SK-N-SH (cell line): Measurements from ENCODE around the gene WIPF3. TPM values are rescaled to one million over a fixed set of nuclear protein-coding genes. Genes with fewer than 3 reads are reported as not detected.

Experiments used
- CTCF ChIA-PET: fragments of 300-600, 350-600 bp; formaldehyde crosslinking; extraction: SDS; loops from one replicate; lab custom pipeline; 2021; lab: Yijun Ruan, JAX
- POLR2A ChIA-PET: fragments of 350-600 bp; sonication (Branson Sonifier 250); formaldehyde crosslinking; extraction: SDS; loops from one replicate; lab custom pipeline; 2020; ENCODE audit warnings: antibody characterized with exemption, inconsistent platforms; lab: Yijun Ruan, JAX
- DNase-seq: peaks from one replicate; pipeline ENCODE4 v3.0.0; 2012
- H2AFZ ChIP-seq: fragments of 200-600 bp; sonication (generic); 2 replicates; pipeline ENCODE4 v1.8.1; 2016; ENCODE audit warnings: antibody characterized with exemption, mild to moderate bottlenecking, low read depth
- H3F3A ChIP-seq: fragments of 200-600 bp; sonication (generic); replicated peaks from 2 replicates; pipeline ENCODE3; 2016; ENCODE audit warnings: antibody characterized with exemption, mild to moderate bottlenecking; ENCODE audit not compliant: insufficient read depth
- H3K27ac ChIP-seq, 2 experiments: fragments of 200-500 bp in 1 of 2; fragments of 200-600 bp in 1 of 2; sonication (Bioruptor generic) in 1 of 2; sonication (generic), shearing (Covaris generic) in 1 of 2; 2 replicates each; pipeline versions ENCODE4 v1.5.1 to v1.6.1; 2014 to 2016; ENCODE audit warnings: low read depth in 2 of 2, inconsistent platforms in 1 of 2, low read length in 1 of 2, mild to moderate bottlenecking in 1 of 2, mixed read lengths in 1 of 2
- H3K27me3 ChIP-seq: fragments of 200-600 bp; sonication (generic), shearing (Covaris generic); 2 replicates; pipeline ENCODE4 v1.6.1; 2016; ENCODE audit warnings: mixed run types; ENCODE audit not compliant: insufficient read depth
- H3K36me3 ChIP-seq, 2 experiments: fragments of 200-500 bp in 1 of 2; fragments of 200-600 bp in 1 of 2; sonication (Bioruptor generic) in 1 of 2; sonication (generic) in 1 of 2; replicated peaks in 1 of 2; 2 replicates each; pipeline versions ENCODE3 to v1.5.1; 2014 to 2016; ENCODE audit warnings: low read length in 1 of 2, mild to moderate bottlenecking in 1 of 2; ENCODE audit not compliant: insufficient read depth in 2 of 2, control insufficient read depth in 1 of 2
- H3K4me1 ChIP-seq, 2 experiments: fragments of 200-500 bp in 1 of 2; fragments of 200-600 bp in 1 of 2; sonication (Bioruptor generic) in 1 of 2; sonication (generic), shearing (Covaris generic) in 1 of 2; 2 replicates each; pipeline versions ENCODE4 v1.5.1 to v1.6.1; 2014 to 2016; ENCODE audit warnings: low read depth in 1 of 2, low read length in 1 of 2, mixed run types in 1 of 2; ENCODE audit not compliant: insufficient read depth in 2 of 2, control insufficient read depth in 1 of 2
- H3K4me2 ChIP-seq: fragments of 200-600 bp; sonication (generic), shearing (Covaris generic); 2 replicates; pipeline ENCODE4 v1.6.1; 2017; ENCODE audit warnings: mixed run types
- H3K4me3 ChIP-seq, 2 experiments: fragments of 200-500 bp in 1 of 2; fragments of 200-600 bp in 1 of 2; sonication (Bioruptor generic) in 1 of 2; sonication (generic), shearing (Covaris generic) in 1 of 2; 2 replicates each; pipeline versions ENCODE4 v1.5.1 to v1.8.1; 2014 to 2016; ENCODE audit warnings: low read depth in 2 of 2, inconsistent platforms in 1 of 2, low read length in 1 of 2, mild to moderate bottlenecking in 1 of 2, mixed read lengths in 1 of 2, moderate library complexity in 1 of 2
- H3K79me2 ChIP-seq: fragments of 200-600 bp; sonication (generic); 2 replicates; pipeline ENCODE4 v1.8.1; 2017; ENCODE audit warnings: mild to moderate bottlenecking; ENCODE audit not compliant: insufficient read depth
- H3K9ac ChIP-seq: fragments of 200-600 bp; sonication (generic); 2 replicates; pipeline ENCODE4 v1.6.1; 2017; ENCODE audit warnings: mixed run types
- H3K9me2 ChIP-seq: fragments of 200-600 bp; sonication (generic); 2 replicates; pipeline ENCODE4 v1.6.1; 2017; ENCODE audit warnings: mixed run types
- H3K9me3 ChIP-seq: fragments of 200-600 bp; sonication (generic); 2 replicates; pipeline ENCODE4 v1.6.1; 2017; ENCODE audit warnings: mixed run types, mild to moderate bottlenecking, moderate library complexity
- H4K20me1 ChIP-seq: fragments of 200-600 bp; sonication (generic); 2 replicates; pipeline ENCODE4 v1.6.1; 2017; ENCODE audit warnings: mild to moderate bottlenecking, mixed run types; ENCODE audit not compliant: insufficient read depth
- CHD2 ChIP-seq: fragments of 150-350 bp; IDR thresholded peaks from 2 replicates; pipeline ENCODE4 v1.6.1; 2018; ENCODE audit warnings: low read length; ENCODE audit not compliant: partially characterized antibody
- EP300 ChIP-seq, 2 experiments: IDR thresholded peaks; 2 replicates each; pipeline versions ENCODE4 v1.4.0 to v1.6.1; 2012; ENCODE audit warnings: borderline replicate concordance in 1 of 2, low read depth in 1 of 2, low read length in 1 of 2
- EZH2phosphoT487 ChIP-seq: fragments of 200-600 bp; sonication (generic); IDR thresholded peaks from 2 replicates; pipeline ENCODE4 v1.6.1; 2017; ENCODE audit warnings: low read depth, mixed run types, mild to moderate bottlenecking, antibody characterized with exemption, moderate library complexity, borderline replicate concordance
- FOXJ3 ChIP-seq: sonication (generic); formaldehyde crosslinking; IDR thresholded peaks from 2 replicates; pipeline ENCODE4 v1.5.1; 2020; ENCODE audit warnings: mild to moderate bottlenecking, missing genetic modification reagents
- FOXM1 ChIP-seq: IDR thresholded peaks from 2 replicates; pipeline ENCODE4 v1.4.0; 2012; ENCODE audit warnings: low read depth, mild to moderate bottlenecking
- GABPA ChIP-seq: IDR thresholded peaks from 2 replicates; pipeline ENCODE4 v1.4.0; 2012; ENCODE audit warnings: low read depth, mild to moderate bottlenecking
- JUND ChIP-seq: IDR thresholded peaks from 2 replicates; pipeline ENCODE4 v1.4.0; 2012
- NFIC ChIP-seq: IDR thresholded peaks from 2 replicates; pipeline ENCODE4 v1.4.0; 2012; ENCODE audit warnings: borderline replicate concordance
- NRF1 ChIP-seq: IDR thresholded peaks from 2 replicates; pipeline ENCODE4 v1.6.1; 2012; ENCODE audit warnings: low read depth, mild to moderate bottlenecking, low read length
- POLR2AphosphoS5 ChIP-seq: IDR thresholded peaks from 2 replicates; pipeline ENCODE4 v1.6.1; 2012; ENCODE audit warnings: low read depth, low read length
- SIN3A ChIP-seq: IDR thresholded peaks from 2 replicates; pipeline ENCODE4 v1.6.1; 2012; ENCODE audit warnings: low read depth, mild to moderate bottlenecking, low read length, moderate library complexity, borderline replicate concordance
- TAF1 ChIP-seq: IDR thresholded peaks from 2 replicates; pipeline ENCODE4 v1.6.1; 2012; ENCODE audit warnings: low read depth, mild to moderate bottlenecking, low read length, moderate library complexity, borderline replicate concordance
- TCF12 ChIP-seq: IDR thresholded peaks from 2 replicates; pipeline ENCODE4 v1.4.0; 2012
- TEAD4 ChIP-seq: IDR thresholded peaks from 2 replicates; pipeline ENCODE4 v1.4.0; 2012; ENCODE audit warnings: mild to moderate bottlenecking, borderline replicate concordance; ENCODE audit not compliant: insufficient read depth
- WGBS: methylation state at CpG from one replicate; pipeline ENCODE4 v1.1.6; 2017; ENCODE audit warnings: low lambda C conversion rate; 5-methylcytosine and 5-hydroxymethylcytosine counted together
- polyA plus RNA-seq, 3 experiments: library from polyadenylated mRNA; depleted of rRNA; stranded (reverse); fragments of >200 nt; gene quantifications; 2 replicates each; pipeline ENCODE4 v1.2.3, GENCODE V29; 2012
- TF ChIP-seq, protein P1 (sequence below): fragments of 150-350 bp; IDR thresholded peaks from 2 replicates; pipeline ENCODE4 v1.6.1; 2017; ENCODE audit warnings: antibody characterized with exemption, low read length, low read depth, borderline replicate concordance
- TF ChIP-seq, protein P2 (sequence below): IDR thresholded peaks from 2 replicates; pipeline ENCODE4 v1.6.1; 2012; ENCODE audit warnings: mild to moderate bottlenecking, low read depth, low read length, moderate library complexity
- TF ChIP-seq, protein P3 (sequence below): IDR thresholded peaks from 2 replicates; pipeline ENCODE4 v1.4.0; 2012; ENCODE audit warnings: low read depth
- TF ChIP-seq, protein P4 (sequence below): IDR thresholded peaks from 2 replicates; pipeline ENCODE4; 2012

The WIPF3 gene
- polyA plus RNA-seq, 1 of the 3 experiments (the other 2 are of a cell fraction), result 0.02 TPM

DNA sequence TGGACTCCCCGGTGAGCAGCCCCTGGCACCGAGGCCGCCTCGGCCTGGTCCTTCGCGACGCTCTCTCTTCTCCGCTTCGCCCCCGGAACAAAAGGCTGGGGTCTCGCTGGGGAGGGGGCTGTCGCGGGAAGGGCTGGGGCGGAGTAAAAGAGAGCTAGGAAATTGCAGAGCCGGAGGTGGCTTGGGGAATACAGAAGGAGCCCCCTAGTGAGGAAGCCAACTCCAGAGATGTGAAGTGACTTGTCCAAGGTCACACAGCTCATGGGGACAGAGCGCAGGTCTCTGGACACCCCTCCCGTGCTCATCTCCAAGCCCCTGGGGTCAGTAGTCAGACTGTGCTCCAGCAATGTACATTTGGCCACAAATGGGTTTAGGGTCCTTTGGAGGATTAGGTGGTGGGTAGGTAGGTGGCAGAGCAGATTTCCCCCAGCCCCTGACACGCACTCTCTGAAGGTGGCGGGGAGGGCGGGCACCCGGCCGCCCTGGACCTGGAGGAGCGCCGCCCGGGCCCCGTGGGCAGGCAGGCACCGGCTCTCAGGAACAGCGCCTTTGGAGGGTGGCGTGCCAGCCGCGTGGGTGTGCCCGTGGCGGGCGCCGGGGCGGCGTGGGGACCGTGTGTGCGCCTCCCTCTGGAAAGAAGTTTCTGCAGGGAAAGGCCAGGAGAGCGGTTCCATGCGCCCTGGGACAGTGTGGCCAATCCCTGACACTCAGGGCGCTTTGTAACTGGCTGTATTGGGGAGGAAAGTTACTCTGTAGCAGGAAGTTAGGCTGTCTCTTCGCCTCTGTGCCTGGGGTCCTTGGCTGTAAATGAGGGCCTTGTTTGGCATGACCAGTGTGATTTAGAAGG lies 910 bp downstream of the WIPF3 start:
- Histone ChIP-seq H3K27me3 (peaks cover 64% of the 10 kb centered on the region), H3K4me1 (peaks cover 0 to 4% of the 10 kb centered on the region in 2 experiments; a peak in 1 of 4 replicates), H4K20me1 (no peaks in the 10 kb centered on the region), H3K9me2 (no peaks in the 10 kb centered on the region), H3K9me3 (no peaks in the 10 kb centered on the region), H3K4me3 (peak overlapping the region; percentile 38 to 55; a peak in 3 of 4 replicates), H3K4me2 (peak overlapping the region; percentile 73; the same call in 1 of the 2 replicates), H2AFZ (no peak overlapping the region), H3K9ac (no peak overlapping the region), H3K27ac (no peak overlapping the region), H3K79me2 (no peaks in the 10 kb centered on the region), H3F3A (no peaks in the 10 kb centered on the region), H3K36me3 (no peaks in the 10 kb centered on the region)
- DNase-seq, result peak; percentile 55
- ChIA-PET CTCF (interaction anchor here (1.1 to 1.5 kb wide), 5 partner anchors 8 to 114 kb away, joined by 3 to 10 read pairs (median 4); no protein-coding TSS in a partner anchor), POLR2A (no interaction called here)
- WGBS, result 57% methylated on average over 33 of the region's 43 CpGs
- no peak for TF ChIP-seq FOXM1
- TF ChIP-seq EZH2phosphoT487, result no peak
- no peak for TF ChIP-seq TEAD4
- no peak for TF ChIP-seq TCF12
- TF ChIP-seq, protein P1, sequence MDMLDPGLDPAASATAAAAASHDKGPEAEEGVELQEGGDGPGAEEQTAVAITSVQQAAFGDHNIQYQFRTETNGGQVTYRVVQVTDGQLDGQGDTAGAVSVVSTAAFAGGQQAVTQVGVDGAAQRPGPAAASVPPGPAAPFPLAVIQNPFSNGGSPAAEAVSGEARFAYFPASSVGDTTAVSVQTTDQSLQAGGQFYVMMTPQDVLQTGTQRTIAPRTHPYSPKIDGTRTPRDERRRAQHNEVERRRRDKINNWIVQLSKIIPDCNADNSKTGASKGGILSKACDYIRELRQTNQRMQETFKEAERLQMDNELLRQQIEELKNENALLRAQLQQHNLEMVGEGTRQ, result no peak
- no peak for TF ChIP-seq SIN3A
- TF ChIP-seq, protein P2, sequence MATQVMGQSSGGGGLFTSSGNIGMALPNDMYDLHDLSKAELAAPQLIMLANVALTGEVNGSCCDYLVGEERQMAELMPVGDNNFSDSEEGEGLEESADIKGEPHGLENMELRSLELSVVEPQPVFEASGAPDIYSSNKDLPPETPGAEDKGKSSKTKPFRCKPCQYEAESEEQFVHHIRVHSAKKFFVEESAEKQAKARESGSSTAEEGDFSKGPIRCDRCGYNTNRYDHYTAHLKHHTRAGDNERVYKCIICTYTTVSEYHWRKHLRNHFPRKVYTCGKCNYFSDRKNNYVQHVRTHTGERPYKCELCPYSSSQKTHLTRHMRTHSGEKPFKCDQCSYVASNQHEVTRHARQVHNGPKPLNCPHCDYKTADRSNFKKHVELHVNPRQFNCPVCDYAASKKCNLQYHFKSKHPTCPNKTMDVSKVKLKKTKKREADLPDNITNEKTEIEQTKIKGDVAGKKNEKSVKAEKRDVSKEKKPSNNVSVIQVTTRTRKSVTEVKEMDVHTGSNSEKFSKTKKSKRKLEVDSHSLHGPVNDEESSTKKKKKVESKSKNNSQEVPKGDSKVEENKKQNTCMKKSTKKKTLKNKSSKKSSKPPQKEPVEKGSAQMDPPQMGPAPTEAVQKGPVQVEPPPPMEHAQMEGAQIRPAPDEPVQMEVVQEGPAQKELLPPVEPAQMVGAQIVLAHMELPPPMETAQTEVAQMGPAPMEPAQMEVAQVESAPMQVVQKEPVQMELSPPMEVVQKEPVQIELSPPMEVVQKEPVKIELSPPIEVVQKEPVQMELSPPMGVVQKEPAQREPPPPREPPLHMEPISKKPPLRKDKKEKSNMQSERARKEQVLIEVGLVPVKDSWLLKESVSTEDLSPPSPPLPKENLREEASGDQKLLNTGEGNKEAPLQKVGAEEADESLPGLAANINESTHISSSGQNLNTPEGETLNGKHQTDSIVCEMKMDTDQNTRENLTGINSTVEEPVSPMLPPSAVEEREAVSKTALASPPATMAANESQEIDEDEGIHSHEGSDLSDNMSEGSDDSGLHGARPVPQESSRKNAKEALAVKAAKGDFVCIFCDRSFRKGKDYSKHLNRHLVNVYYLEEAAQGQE, result no peak
- TF ChIP-seq, protein P3, sequence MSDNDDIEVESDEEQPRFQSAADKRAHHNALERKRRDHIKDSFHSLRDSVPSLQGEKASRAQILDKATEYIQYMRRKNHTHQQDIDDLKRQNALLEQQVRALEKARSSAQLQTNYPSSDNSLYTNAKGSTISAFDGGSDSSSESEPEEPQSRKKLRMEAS, result no peak
- TF ChIP-seq TAF1, result no peak
- TF ChIP-seq NRF1, result no peak
- no peak for TF ChIP-seq EP300 (IDR thresholded peaks at IDR 0.05; ENCODE audit: borderline replicate concordance in 1 of 2, low read depth in 1 of 2, low read length in 1 of 2)
- TF ChIP-seq POLR2AphosphoS5, result no peak
- no peak for TF ChIP-seq FOXJ3 (CRISPR knock-in tag)
- no peak for TF ChIP-seq JUND
- TF ChIP-seq NFIC, result no peak
- TF ChIP-seq, protein P4, sequence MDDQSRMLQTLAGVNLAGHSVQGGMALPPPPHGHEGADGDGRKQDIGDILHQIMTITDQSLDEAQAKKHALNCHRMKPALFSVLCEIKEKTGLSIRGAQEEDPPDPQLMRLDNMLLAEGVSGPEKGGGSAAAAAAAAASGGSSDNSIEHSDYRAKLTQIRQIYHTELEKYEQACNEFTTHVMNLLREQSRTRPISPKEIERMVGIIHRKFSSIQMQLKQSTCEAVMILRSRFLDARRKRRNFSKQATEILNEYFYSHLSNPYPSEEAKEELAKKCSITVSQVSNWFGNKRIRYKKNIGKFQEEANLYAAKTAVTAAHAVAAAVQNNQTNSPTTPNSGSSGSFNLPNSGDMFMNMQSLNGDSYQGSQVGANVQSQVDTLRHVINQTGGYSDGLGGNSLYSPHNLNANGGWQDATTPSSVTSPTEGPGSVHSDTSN, result no peak
- no peak for TF ChIP-seq GABPA
- TF ChIP-seq CHD2, result no peak
